IPS-18c (cell line): Measurements from ENCODE around the gene MMRN2.
"Not testable (repeated sequence)": the region's sequence is repeated elsewhere in the genome, so short reads cannot be mapped to it uniquely, and the experiment has no call there.

Source experiments
- H3K4me3 ChIP-seq: 2 replicates; pipeline ENCODE4 v1.7.0; 2013; ENCODE audit warnings: low read depth, mild to moderate bottlenecking, low read length, moderate library complexity; ENCODE audit not compliant: insufficient read depth
- H3K9me3 ChIP-seq: one replicate; pipeline ENCODE4 v1.6.1; 2013; ENCODE audit warnings: mild to moderate bottlenecking, low read length, moderate library complexity; ENCODE audit not compliant: control insufficient read depth, insufficient read depth

Gene MMRN2

GRCh38 chr10:86957471-86958115 is at the start of gene MMRN2:
MMRN2 (minus strand) TSS chr10:86957615; CDS start chr10:86957541, 74 bp downstream.
- H3K9me3 ChIP-seq = no peaks in the 10 kb centered on the region
- no peak within 1 kb of the TSS for H3K4me3 ChIP-seq

DNA sequence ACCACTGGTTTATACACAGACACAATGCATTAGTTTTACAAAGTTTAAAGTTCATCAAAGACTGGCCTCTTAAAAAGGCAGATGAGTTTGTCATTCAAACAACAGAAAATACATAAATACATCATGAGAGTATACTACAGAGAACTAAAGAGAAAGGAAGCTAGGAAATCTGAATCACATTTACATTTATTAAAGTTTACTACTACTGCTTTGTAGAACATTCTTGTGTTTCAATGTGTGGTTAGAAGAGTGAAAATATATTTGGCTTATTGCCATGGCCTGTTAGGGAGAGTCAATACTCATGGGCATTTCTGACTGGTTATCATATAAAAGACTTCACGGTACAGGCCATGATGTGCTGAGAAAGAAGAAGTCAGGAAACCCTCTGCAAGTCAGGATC is 49.7 kb upstream of the MMRN2 start:
- H3K9me3 ChIP-seq, H3K4me3 ChIP-seq: not testable (repeated sequence)

DNA sequence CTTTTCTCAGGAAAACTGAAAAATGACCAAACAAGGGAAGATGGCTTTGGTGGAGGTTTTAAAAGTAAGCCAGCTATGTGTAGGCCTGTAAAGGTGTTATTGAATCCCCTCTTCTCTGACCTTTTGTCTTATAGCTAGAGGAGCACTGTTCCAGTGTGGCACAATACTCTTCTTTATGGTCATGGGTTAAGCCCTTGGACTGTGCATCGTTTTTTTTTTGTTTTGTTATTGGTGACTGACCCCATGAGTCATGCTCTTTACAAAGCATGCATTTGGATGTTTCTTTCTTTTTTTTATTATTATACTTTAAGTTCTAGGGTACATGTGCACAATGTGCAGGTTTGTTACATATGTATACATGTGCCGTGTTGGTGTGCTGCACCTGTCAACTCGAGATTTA is 43.1 kb upstream of the MMRN2 start:
- Histone ChIP-seq H3K4me3 (no peak overlapping the region), H3K9me3 (no peaks in the 10 kb centered on the region)

GRCh38 chr10:86999802-87000403 is 42.5 kb upstream of the MMRN2 start:
- not testable (repeated sequence) for H3K4me3 ChIP-seq, H3K9me3 ChIP-seq

- no peaks in the 10 kb centered on the region for H3K9me3 ChIP-seq
- no peak overlapping the region for H3K4me3 ChIP-seq
Observed at GRCh38 chr10:86992929-86993328, 35.5 kb upstream of the MMRN2 start.

DNA sequence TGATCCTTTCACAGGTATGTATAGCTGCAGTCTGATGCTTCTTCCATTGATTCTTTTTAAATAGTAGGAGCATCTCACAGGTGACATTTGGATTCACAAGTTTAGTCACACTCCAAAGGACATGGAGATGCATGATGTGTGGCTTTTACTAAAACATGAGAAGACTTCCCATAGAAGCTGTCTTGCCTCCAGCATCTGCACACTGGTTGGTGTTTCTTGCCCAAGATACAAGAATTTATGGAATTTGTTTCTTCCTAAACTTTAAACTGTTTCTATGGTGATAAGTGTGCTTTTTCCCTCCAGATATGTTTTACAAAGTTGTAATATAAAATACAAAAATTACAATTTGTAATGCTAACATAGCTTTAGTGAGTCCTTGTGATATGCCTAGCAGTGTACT is 35.0 kb upstream of the MMRN2 start:
- Histone ChIP-seq H3K4me3 (no peak overlapping the region), H3K9me3 (peaks cover 2% of the 10 kb centered on the region)

- H3K9me3 ChIP-seq, H3K4me3 ChIP-seq: not testable (repeated sequence)
Observed at GRCh38 chr10:86991362-86991761, 33.9 kb upstream of the MMRN2 start.

GRCh38 chr10:86988520-86988919 is 31.1 kb upstream of the MMRN2 start:
- Histone ChIP-seq H3K9me3 (peaks cover 2% of the 10 kb centered on the region), H3K4me3 (no peak overlapping the region)

GRCh38 chr10:86984498-86984897 is 27.1 kb upstream of the MMRN2 start:
- not testable (repeated sequence) for H3K4me3 ChIP-seq, H3K9me3 ChIP-seq

DNA sequence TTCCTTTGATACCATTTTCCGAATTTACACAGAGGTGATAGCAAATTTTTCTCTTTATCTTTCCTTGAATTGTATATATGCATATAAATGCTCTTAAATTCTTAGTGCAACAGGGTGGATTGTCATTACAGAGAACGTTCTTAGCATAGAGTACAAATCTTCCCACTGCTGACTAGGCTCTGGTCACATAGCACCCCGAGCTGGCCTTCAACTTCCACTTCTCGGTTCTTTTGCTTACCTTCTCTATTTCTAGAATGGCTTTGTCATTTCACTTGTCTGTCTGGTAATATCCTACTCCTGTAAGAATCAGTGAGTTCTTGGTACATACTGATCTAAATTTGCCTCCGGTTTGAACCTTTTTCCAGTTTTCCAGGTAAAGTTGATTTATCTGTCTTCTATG is 24.3 kb upstream of the MMRN2 start:
- no peak overlapping the region for H3K4me3 ChIP-seq

GRCh38 chr10:86981020-86981419 is 23.6 kb upstream of the MMRN2 start:
- not testable (repeated sequence) for H3K9me3 ChIP-seq, H3K4me3 ChIP-seq

More for the DNA sequence above, 24.3 kb upstream of the MMRN2 start:
- H3K9me3 ChIP-seq = no peaks in the 10 kb centered on the region

DNA sequence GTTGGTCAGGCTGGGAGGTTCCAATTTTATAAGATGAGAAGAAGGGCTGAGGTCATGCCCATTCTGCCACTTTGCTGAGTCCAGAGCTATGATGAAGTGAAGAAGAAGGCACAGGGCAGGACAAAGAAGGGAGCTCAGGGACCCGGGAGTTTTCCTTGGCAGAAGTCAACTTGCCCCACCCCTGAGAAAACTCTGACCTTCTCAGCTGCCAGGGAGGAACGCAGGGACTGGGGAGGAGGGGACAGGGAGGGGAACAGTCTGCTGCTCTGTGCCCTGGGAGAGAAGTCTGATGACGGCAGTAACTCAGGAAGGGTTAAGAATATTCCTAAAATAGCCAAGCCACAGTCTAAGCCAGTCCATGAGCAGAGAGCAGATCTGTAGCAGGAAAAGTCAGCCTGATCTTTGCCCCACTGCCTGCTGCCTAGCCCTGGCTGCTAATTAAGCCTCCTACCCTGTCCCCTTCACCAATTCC is 22.6 kb upstream of the MMRN2 start:
- Histone ChIP-seq H3K9me3 (no peaks in the 10 kb centered on the region), H3K4me3 (no peak overlapping the region)

GRCh38 chr10:86979296-86979818 is 21.9 kb upstream of the MMRN2 start:
- H3K9me3 ChIP-seq = no peaks in the 10 kb centered on the region
- H3K4me3 ChIP-seq = no peak overlapping the region

GRCh38 chr10:86978457-86978856 is 21.0 kb upstream of the MMRN2 start:
- not testable (repeated sequence) for H3K9me3 ChIP-seq, H3K4me3 ChIP-seq

GRCh38 chr10:86976362-86977056 is 19.1 kb upstream of the MMRN2 start:
- H3K4me3 ChIP-seq = no peak overlapping the region
- H3K9me3 ChIP-seq = no peaks in the 10 kb centered on the region

DNA sequence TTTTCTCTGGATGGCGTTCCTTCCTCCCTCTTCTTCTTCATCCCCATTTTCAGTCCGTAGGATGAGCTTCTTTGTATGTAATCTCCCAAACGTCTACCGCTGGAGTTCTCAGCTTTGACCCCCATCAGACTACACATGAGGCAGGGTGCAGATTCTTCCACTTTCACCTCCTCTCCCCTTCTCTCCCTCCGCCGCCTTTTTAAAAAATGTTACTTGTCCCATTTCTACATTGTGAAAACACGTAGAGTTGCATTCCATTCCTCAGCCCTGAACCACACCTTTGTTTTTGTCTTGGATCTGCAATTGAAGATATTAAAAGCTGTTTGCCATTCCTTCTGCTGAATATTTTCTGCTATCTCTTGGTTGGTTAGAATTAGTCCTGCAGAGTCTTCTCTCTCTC is 17.1 kb upstream of the MMRN2 start:
- Histone ChIP-seq H3K4me3 (no peak overlapping the region), H3K9me3 (no peaks in the 10 kb centered on the region)

GRCh38 chr10:86972613-86973380 is 15.4 kb upstream of the MMRN2 start:
- no peak overlapping the region for H3K4me3 ChIP-seq
- no peaks in the 10 kb centered on the region for H3K9me3 ChIP-seq
